Activated CD4-positive, alpha-beta T cell treated with anti-CD3 and anti-CD28 coated beads, Interleukin-2, amount 10 ng/mL, durations not matched to agents 24 days and 14 days (primary cell): ENCODE data around the gene PHGDH. TPM values are rescaled to one million over a fixed set of nuclear protein-coding genes. Genes with fewer than 3 reads are reported as not detected.

Experiments
- DNase-seq: peaks from one replicate; pipeline ENCODE4 v3.0.0; 2022
- H3K27ac Mint-ChIP-seq: one replicate; pipeline ENCODE4 v1.8.0; 2022; ENCODE audit warnings: mild to moderate bottlenecking, mixed read lengths
- H3K27me3 Mint-ChIP-seq: one replicate; pipeline ENCODE4 v1.8.0; 2022; ENCODE audit warnings: mixed read lengths
- H3K36me3 Mint-ChIP-seq: one replicate; pipeline ENCODE4 v1.8.0; 2022; ENCODE audit warnings: low read depth, mild to moderate bottlenecking, mixed read lengths
- H3K4me1 Mint-ChIP-seq: one replicate; pipeline ENCODE4 v1.8.0; 2021; ENCODE audit warnings: mixed read lengths
- H3K4me3 Mint-ChIP-seq: one replicate; pipeline ENCODE4 v1.8.0; 2022; ENCODE audit warnings: mild to moderate bottlenecking, moderate library complexity, mixed read lengths
- H3K9me3 Mint-ChIP-seq: one replicate; pipeline ENCODE4 v1.8.0; 2021; ENCODE audit warnings: mixed read lengths
- intact Hi-C: fragments of 100-400 bp; cut with micrococcal nuclease; formaldehyde crosslinking; loops from one replicate; pipeline ENCODE4 v1.15.1; 2023
- total RNA-seq: library from RNA; stranded (reverse); gene quantifications from 2 replicates; pipeline ENCODE4 v1.2.3, GENCODE V29; 2022

PHGDH gene
- total RNA-seq, 1 donor from 2014 or later: 51.5 TPM

GRCh38 chr1:119729044-119729443, 17.3 kb downstream of the PHGDH start:
- H3K36me3 Mint-ChIP-seq: peaks cover 40% of the 10 kb centered on the region
- H3K4me1 Mint-ChIP-seq: peaks cover 5% of the 10 kb centered on the region
- no peaks in the 10 kb centered on the region for H3K27me3 Mint-ChIP-seq
- no peak overlapping the region for H3K4me3 Mint-ChIP-seq
- no peaks in the 10 kb centered on the region for H3K9me3 Mint-ChIP-seq
- no peak overlapping the region for H3K27ac Mint-ChIP-seq
- intact Hi-C loops: no loop called here
- no peak for DNase-seq

GRCh38 chr1:119731060-119731459, 19.3 kb downstream of the PHGDH start:
- no peaks in the 10 kb centered on the region for H3K9me3 Mint-ChIP-seq
- H3K27me3 Mint-ChIP-seq: no peaks in the 10 kb centered on the region
- DNase-seq: no peak
- H3K4me3 Mint-ChIP-seq: no peak overlapping the region
- intact Hi-C loops: no loop called here
- H3K27ac Mint-ChIP-seq: no peak overlapping the region
- peaks cover 2% of the 10 kb centered on the region for H3K4me1 Mint-ChIP-seq
- peaks cover 43% of the 10 kb centered on the region for H3K36me3 Mint-ChIP-seq

GRCh38 chr1:119731741-119732430, 20.2 kb downstream of the PHGDH start:
- peaks cover 2% of the 10 kb centered on the region for H3K4me1 Mint-ChIP-seq
- no peak for DNase-seq
- no peak overlapping the region for H3K27ac Mint-ChIP-seq
- intact Hi-C loops: no loop called here
- H3K9me3 Mint-ChIP-seq: no peaks in the 10 kb centered on the region
- no peaks in the 10 kb centered on the region for H3K27me3 Mint-ChIP-seq
- H3K4me3 Mint-ChIP-seq: no peak overlapping the region
- peaks cover 44% of the 10 kb centered on the region for H3K36me3 Mint-ChIP-seq

DNA sequence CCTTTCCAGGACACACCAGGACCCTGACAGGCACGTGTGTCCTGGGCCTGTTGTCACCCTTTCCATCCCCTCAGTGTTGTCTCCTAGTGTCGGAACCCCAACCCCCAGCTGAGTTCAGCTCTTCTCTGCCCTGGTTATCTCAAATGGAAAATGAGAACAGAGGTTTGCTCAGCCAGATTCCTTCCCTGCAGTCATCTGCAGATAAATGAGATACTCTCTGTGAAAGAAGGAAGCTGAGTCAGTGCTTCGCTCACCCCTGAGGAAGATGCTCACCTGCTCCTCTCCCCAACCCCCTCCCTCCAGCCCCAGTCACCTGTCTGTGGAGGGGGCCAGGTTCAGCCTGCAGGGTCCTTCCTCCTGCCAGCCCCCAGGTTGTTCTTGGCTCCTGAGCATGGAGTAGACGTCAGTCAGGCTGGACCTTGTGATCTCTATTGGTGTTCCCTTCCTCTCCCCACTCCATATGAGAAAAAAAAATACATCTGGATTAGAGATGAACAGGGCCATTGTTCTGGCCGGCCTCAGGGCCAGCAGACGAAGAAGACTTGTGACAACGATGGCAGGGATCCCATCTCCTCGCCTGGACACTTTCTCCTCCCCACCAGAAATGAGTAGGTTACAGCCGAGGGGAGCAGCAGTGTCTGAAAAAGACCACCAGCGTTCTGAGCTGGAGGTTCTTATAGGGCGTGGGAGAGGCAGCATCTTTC, 20.9 kb downstream of the PHGDH start:
- intact Hi-C loops: no loop called here
- Mint-ChIP-seq H3K27ac (peak overlapping the region; percentile 39), H3K27me3 (no peaks in the 10 kb centered on the region), H3K4me3 (no peak overlapping the region), H3K9me3 (no peaks in the 10 kb centered on the region), H3K4me1 (peaks cover 2% of the 10 kb centered on the region), H3K36me3 (peaks cover 42% of the 10 kb centered on the region)
- no peak for DNase-seq

DNA sequence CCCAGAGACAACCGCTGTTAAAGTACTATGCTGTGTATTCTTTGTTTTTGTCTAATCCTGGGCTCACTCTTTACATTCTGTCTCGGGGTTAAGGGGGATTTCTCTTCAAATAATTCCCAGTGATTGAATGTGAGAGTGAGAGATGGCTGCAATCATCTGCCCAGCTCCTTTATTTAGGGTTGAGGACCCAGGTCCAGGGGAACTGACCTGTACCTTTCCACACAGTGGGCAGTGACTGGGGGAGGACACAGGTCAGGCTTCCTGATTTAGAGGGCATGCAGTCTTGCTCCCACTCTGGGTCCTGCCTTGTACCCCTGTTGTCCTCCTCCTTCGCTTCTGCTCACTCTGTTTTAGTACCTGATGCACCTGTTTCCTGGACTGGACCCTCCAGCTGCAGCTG, 22.0 kb downstream of the PHGDH start:
- intact Hi-C loops: no loop called here
- Mint-ChIP-seq H3K9me3 (no peaks in the 10 kb centered on the region), H3K4me3 (no peak overlapping the region), H3K27me3 (no peaks in the 10 kb centered on the region), H3K27ac (no peak overlapping the region), H3K36me3 (peaks cover 36% of the 10 kb centered on the region), H3K4me1 (peaks cover 2% of the 10 kb centered on the region)
- DNase-seq: no peak

DNA sequence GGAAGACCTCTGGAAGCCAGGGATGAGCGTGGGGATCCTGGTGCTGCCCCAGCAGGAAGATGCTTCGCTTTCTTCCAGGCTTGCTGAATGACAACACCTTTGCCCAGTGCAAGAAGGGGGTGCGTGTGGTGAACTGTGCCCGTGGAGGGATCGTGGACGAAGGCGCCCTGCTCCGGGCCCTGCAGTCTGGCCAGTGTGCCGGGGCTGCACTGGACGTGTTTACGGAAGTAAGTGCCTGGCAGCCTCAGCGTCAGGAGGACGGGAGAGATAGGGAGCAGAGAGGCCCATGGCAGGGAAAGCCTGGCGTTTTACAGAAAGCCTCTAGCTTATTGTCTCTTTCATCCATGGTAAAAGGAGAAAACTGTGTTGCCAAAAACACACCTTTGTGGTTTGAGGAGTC, 23.5 kb downstream of the PHGDH start:
- intact Hi-C loops: no loop called here
- H3K27me3 Mint-ChIP-seq: no peaks in the 10 kb centered on the region
- H3K36me3 Mint-ChIP-seq: peaks cover 25% of the 10 kb centered on the region
- H3K27ac Mint-ChIP-seq: no peak overlapping the region
- no peak overlapping the region for H3K4me3 Mint-ChIP-seq
- DNase-seq: no peak
- H3K4me1 Mint-ChIP-seq: no peaks in the 10 kb centered on the region
- no peaks in the 10 kb centered on the region for H3K9me3 Mint-ChIP-seq

DNA sequence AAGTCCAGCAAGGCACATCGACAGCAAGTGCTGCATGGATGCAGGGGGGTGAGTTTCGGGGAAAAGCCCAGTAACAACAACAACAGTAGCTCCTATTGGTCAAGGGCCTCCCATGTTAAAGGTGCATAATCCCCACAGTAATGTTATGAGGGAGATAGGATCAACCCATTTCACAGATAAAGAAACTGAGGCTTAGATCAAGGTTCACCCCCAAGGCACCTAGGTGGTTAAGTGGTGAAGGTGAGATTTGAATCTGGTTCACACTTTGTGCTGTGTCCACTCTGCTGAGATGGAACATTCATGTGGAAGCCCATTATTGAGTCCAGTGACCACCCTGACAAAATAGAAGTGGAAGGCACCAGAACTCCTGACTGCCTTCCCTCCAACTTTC, 24.9 kb downstream of the PHGDH start:
- Mint-ChIP-seq H3K4me1 (no peaks in the 10 kb centered on the region), H3K36me3 (peaks cover 28% of the 10 kb centered on the region), H3K27me3 (no peaks in the 10 kb centered on the region), H3K9me3 (no peaks in the 10 kb centered on the region), H3K4me3 (no peak overlapping the region), H3K27ac (no peak overlapping the region)
- intact Hi-C loops: no loop called here
- no peak for DNase-seq

- H3K9me3 Mint-ChIP-seq: no peaks in the 10 kb centered on the region
- peaks cover 28% of the 10 kb centered on the region for H3K36me3 Mint-ChIP-seq
- DNase-seq: no peak
- intact Hi-C loops: no loop called here
- no peaks in the 10 kb centered on the region for H3K4me1 Mint-ChIP-seq
- H3K27me3 Mint-ChIP-seq: no peaks in the 10 kb centered on the region
- H3K27ac Mint-ChIP-seq: no peak overlapping the region
- H3K4me3 Mint-ChIP-seq: no peak overlapping the region
These were observed 25.4 kb downstream of the PHGDH start for GRCh38 chr1:119737040-119737682.

GRCh38 chr1:119738100-119738720, 26.5 kb downstream of the PHGDH start:
- no peaks in the 10 kb centered on the region for H3K4me1 Mint-ChIP-seq
- no peak overlapping the region for H3K4me3 Mint-ChIP-seq
- DNase-seq: no peak
- H3K27ac Mint-ChIP-seq: no peak overlapping the region
- no peaks in the 10 kb centered on the region for H3K27me3 Mint-ChIP-seq
- no peaks in the 10 kb centered on the region for H3K9me3 Mint-ChIP-seq
- H3K36me3 Mint-ChIP-seq: peaks cover 32% of the 10 kb centered on the region
- intact Hi-C loops: no loop called here

DNA sequence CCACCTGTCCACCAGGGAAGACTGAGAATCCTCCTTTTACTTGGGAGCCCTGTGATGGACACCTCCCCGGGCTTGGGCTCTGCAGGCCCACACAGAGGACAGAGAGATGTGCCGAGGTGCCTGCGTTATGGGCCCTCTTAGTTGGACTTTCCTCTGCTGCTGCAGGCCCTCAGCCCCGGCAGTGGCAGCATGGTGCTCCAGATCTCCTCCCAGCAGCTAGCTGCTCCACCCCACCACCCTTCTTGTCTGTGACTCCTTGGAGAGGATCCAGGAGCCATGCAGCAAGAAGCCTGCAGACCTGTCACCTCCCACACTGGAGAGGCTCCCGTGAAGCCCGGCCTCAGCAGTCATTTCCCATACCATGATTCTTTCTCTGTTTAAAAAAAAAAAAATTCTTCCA, 27.4 kb downstream of the PHGDH start:
- Mint-ChIP-seq H3K36me3 (peaks cover 33% of the 10 kb centered on the region), H3K4me3 (no peak overlapping the region), H3K9me3 (no peaks in the 10 kb centered on the region), H3K4me1 (peaks cover under 1% of the 10 kb centered on the region), H3K27me3 (no peaks in the 10 kb centered on the region), H3K27ac (no peak overlapping the region)
- intact Hi-C loops: no loop called here
- DNase-seq: no peak

- Mint-ChIP-seq H3K27me3 (no peaks in the 10 kb centered on the region), H3K9me3 (no peaks in the 10 kb centered on the region), H3K4me3 (no peak overlapping the region), H3K27ac (no peak overlapping the region), H3K36me3 (peaks cover 31% of the 10 kb centered on the region), H3K4me1 (peaks cover 5% of the 10 kb centered on the region)
- intact Hi-C loops: loop anchor here (5.0 to 10.0 kb wide), 3 partner anchors 67 to 205 kb away; no protein-coding TSS in a partner anchor
- DNase-seq: no peak
These were observed 28.5 kb downstream of the PHGDH start for GRCh38 chr1:119740261-119740660.

DNA sequence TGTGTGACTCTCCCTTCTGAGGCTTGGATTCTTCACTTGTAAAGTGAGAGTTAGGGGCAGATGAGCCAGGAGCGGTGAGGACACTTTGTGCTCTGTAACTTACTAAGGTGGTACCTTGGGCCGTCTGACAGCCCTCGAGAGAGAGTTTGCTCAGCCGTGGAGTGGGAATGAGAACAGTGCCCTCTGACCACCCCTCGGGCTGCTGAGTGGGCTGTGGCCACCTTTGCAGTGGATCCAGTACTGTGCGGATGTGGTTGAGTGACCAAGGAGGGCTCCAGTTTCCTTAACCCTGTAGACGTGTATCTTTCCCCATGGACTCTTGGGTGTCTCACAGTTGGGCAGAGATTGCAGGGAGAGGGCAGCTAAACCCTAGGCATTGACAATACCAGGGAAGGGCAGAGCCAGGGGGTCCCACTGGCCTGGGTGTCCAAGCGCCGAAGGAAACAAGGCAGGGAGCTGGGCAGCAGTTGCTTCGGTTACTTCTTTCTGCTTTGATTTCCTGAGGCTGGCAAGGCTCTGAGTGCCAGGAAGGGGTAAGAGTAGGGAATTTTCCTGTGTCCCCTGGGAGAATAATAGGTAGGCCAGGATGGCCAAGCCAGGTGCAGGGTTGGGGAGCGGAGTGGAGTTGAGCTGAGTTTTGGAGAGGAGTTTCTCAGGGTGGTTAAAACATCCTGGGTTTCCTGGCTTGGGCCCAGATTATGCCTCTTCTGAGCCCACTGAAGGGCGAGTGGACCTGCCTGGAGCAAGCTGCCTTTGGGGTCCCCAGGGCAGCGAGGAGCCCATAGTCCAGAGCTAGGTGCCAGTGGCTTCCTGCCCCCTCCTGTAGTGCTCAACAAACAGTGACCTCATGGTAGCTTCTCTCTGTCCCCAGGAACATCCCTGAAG, 29.4 kb downstream of the PHGDH start:
- H3K4me3 Mint-ChIP-seq: no peak overlapping the region

DNA sequence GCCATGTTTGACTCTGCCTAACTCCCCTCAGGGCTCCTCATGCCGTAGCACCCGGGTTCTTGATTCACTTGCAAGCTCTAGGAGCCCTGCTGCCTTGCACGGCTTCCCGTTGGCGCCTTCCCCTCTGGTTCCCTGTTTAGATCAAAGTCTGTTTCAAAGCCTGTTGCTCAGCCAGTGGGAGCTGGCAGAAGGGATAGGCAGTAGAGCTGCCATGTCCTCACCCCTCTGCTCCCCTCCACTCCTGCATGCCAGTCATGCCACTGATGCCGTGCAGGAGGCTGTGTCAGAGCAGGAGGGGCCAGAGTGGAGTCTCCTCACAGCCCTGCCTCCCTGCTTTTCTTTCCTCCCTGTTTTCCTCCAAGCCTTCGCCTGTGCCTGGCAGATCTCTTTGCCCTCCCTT, 30.5 kb downstream of the PHGDH start:
- no peak overlapping the region for H3K4me3 Mint-ChIP-seq
- H3K27ac Mint-ChIP-seq: no peak overlapping the region
- intact Hi-C loops: loop anchor here (5.0 to 10.0 kb wide), 3 partner anchors 65 to 203 kb away; no protein-coding TSS in a partner anchor
- DNase-seq: no peak
- peaks cover 20% of the 10 kb centered on the region for H3K36me3 Mint-ChIP-seq
- H3K27me3 Mint-ChIP-seq: no peaks in the 10 kb centered on the region
- H3K4me1 Mint-ChIP-seq: peaks cover 15% of the 10 kb centered on the region
- no peaks in the 10 kb centered on the region for H3K9me3 Mint-ChIP-seq

More for the DNA sequence above, 29.4 kb downstream of the PHGDH start:
- H3K27ac Mint-ChIP-seq: no peak overlapping the region
- intact Hi-C loops: loop anchor here (5.0 to 10.0 kb wide), 3 partner anchors 66 to 204 kb away; no protein-coding TSS in a partner anchor
- H3K27me3 Mint-ChIP-seq: no peaks in the 10 kb centered on the region
- DNase-seq: no peak
- H3K4me1 Mint-ChIP-seq: peaks cover 12% of the 10 kb centered on the region
- H3K9me3 Mint-ChIP-seq: no peaks in the 10 kb centered on the region
- peaks cover 26% of the 10 kb centered on the region for H3K36me3 Mint-ChIP-seq
